ENCODE data around the gene SLC25A22.

The SLC25A22 gene

GRCh38 chr11:826227-826621 is 28.1 kb upstream of the SLC25A22 start:
- H3K4me3 ChIP-seq (ENCODE audit: low read depth, low read length) = peak overlapping the region; percentile 75; the same call in 1 of the 2 replicates
- no peak for TF ChIP-seq CTCF (IDR thresholded peaks at IDR 0.05; ENCODE audit: insufficient read depth, low read depth, low read length, missing control alignments)
- DNase-seq (ENCODE audit: low read depth) = no peak

DNA sequence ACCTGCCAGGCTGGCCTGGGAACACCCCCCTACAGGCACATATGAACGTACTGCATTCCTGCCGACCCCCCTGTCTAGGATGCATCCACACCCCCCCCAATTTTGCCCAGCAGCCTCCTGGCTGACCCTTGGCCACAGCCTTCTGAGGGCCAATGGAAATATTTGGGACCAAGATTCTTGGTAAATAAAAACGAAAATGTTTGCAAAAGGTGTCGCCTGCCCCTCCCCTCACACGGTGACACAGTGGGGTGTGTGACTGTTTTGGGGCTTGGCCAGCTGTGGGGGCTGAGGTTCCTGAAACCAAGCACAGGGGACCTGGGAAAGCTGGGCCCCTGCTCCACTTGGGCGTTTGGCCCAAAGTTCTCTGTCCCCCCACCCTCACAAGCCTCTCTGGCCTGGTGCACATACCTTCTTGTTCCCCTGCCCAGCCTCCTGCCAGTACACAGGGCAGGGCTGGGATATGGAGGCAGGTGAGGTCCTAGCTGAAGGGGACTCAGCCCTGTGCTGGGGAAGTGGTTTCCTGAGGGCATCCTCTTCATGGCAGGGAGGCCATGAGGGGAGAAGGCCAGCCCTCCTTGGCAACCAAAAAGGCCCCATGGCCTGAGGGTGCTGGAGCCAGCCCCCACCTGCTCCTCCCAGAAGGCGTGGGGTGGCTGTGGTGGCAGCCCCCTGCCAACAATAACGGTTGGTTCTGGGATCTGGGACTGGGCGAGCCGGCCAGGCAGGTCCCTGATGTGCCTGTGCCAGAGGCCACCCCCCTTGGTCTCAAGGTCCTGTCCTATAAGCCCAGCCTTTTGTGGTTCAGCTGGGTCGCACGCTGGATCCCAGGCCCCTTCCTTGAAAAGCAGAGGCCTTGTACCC is 27.5 kb upstream of the SLC25A22 start:
- DNase-seq (ENCODE audit: low read depth) = no peak
- no peak for TF ChIP-seq CTCF (IDR thresholded peaks at IDR 0.05; ENCODE audit: insufficient read depth, low read depth, low read length, missing control alignments)
- H3K4me3 ChIP-seq (ENCODE audit: low read depth, low read length) = no peak overlapping the region

GRCh38 chr11:824942-825341 is 26.9 kb upstream of the SLC25A22 start:
- TF ChIP-seq CTCF (IDR thresholded peaks at IDR 0.05; ENCODE audit: insufficient read depth, low read depth, low read length, missing control alignments) = no peak
- no peak for DNase-seq (ENCODE audit: low read depth)

GRCh38 chr11:824292-824880 is 26.3 kb upstream of the SLC25A22 start:
- no peak for TF ChIP-seq CTCF (IDR thresholded peaks at IDR 0.05; ENCODE audit: insufficient read depth, low read depth, low read length, missing control alignments)
- no peak overlapping the region for H3K4me3 ChIP-seq (ENCODE audit: low read depth, low read length)
- DNase-seq (ENCODE audit: low read depth) = no peak

More at GRCh38 chr11:824942-825341, 26.9 kb upstream of the SLC25A22 start:
- no peak overlapping the region for H3K4me3 ChIP-seq (ENCODE audit: low read depth, low read length)

- no peak overlapping the region for H3K4me3 ChIP-seq (ENCODE audit: low read depth, low read length)
- no peak for TF ChIP-seq CTCF (IDR thresholded peaks at IDR 0.05; ENCODE audit: insufficient read depth, low read depth, low read length, missing control alignments)
- no peak for DNase-seq (ENCODE audit: low read depth)
Measured at GRCh38 chr11:823441-824291, 25.6 kb upstream of the SLC25A22 start.

- DNase-seq (ENCODE audit: low read depth) = no peak
- TF ChIP-seq CTCF (IDR thresholded peaks at IDR 0.05; ENCODE audit: insufficient read depth, low read depth, low read length, missing control alignments) = no peak
- no peak overlapping the region for H3K4me3 ChIP-seq (ENCODE audit: low read depth, low read length)
Measured at GRCh38 chr11:821512-822371, 23.7 kb upstream of the SLC25A22 start.
